Measurements from ENCODE around the gene EXOSC6.
"Not testable (repeated sequence)": the region's sequence is repeated elsewhere in the genome, so short reads cannot be mapped to it uniquely, and the experiment has no call there.

The EXOSC6 gene

DNA sequence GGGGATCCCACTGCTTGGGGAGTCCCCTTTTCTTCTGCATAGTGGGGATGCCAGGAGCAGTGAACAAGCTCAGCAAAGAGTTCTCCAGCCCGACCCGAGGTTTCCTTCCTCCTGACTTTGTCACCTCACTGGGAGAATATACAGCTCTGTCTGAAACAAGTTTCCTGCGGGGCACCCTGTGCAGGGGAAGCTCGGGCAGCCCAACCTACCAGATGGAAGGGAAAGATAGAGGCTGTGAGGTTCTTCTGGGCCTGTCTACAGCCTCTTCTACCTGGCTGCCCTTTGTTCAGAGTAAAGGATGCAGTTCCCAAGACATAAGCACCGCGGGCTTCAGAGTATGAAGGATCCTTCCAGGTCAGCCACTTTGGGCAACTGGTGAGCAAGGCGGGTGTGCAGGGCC lies 54.1 kb downstream of the EXOSC6 start:
- H3K4me1 Mint-ChIP-seq (ENCODE audit: low read depth); H3K36me3 Mint-ChIP-seq (ENCODE audit: low read depth); H3K27ac Mint-ChIP-seq; H3K4me3 Mint-ChIP-seq; H3K9me3 Mint-ChIP-seq; H3K27me3 Mint-ChIP-seq (ENCODE audit: low read depth): not testable (repeated sequence)

Measured in T-helper 1 cell treated with Interleukin-12 subunit alpha and Interleukin-12 subunit beta and Interleukin-4 antibody, amounts not matched to agents 30 μg/mL and 1 μg/mL, for 36 hours (primary cell).